ENCODE results near the gene CDH4. TPM values are rescaled to one million over a fixed set of nuclear protein-coding genes. Genes with fewer than 3 reads are reported as not detected.

CDH4 gene
- total RNA-seq, 1 donor from 2014 or later, result 2.9 TPM

DNA sequence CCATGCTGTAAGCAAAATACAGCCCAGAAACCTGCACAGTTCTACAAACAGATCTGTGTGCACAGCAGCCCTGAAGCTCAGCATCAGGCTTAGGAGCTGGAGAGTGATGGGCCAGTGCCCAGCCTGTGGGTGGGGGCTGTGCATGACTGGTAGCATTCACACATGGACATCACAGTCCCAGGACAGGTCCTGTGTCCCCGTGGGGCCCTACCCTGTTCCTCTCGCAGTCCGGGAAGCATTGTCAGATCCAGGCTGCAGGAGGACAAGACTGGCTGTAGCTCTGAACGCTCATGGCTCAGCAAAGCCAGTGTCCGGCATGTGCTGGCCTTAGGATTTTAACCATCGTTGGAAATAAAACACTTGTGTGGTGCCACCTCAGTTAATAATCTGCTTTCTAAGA lies 234.1 kb downstream of the CDH4 start:
- H3K27me3 ChIP-seq, result no peaks in the 10 kb centered on the region
- H3K9me3 ChIP-seq (ENCODE audit: low read depth), result no peaks in the 10 kb centered on the region

DNA sequence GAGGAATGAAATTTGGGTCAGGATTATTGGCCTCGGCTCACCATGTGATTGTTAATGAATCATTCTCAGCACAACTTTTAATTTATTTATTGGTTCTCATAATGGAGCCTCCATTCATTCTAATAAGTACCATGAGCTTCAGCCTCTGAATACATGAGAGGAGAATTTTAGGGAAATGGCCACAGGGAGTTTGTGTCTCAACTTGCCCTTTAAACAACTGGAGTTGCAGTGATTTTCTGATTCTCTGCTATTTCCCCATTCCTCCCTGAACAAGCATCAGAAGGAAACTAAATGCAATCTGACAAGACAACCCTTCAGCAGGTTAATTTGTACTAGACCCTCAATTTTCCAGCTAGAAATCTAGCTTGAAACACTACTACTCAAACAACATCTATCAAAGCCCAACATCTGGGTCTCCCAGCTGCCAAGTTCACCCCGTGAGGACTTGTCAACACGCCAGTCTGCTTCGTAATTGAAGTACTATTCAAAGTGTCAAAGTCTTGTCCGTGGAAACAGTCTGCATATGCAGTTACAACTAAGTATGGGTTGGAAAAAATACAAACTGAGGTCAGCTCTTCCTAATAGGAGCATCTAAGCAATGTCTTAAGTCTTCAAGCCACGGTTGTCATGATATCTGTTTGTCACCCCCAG lies 235.4 kb downstream of the CDH4 start:
- no peaks in the 10 kb centered on the region for H3K27me3 ChIP-seq
- H3K4me3 Mint-ChIP-seq, result no peak overlapping the region
- H3K4me1 Mint-ChIP-seq, result peaks cover 22% of the 10 kb centered on the region
- no peaks in the 10 kb centered on the region for H3K36me3 Mint-ChIP-seq
- no peak overlapping the region for H3K4me3 ChIP-seq
- no peaks in the 10 kb centered on the region for H3K9me3 ChIP-seq (ENCODE audit: low read depth)
- DNase-seq (ENCODE audit: low spot score), result no peak
- H3K27me3 Mint-ChIP-seq (ENCODE audit: insufficient read depth, low read depth), result peaks cover 2% of the 10 kb centered on the region
- no peaks in the 10 kb centered on the region for H4K20me1 ChIP-seq (ENCODE audit: low read depth)
- H3K4me2 ChIP-seq, result no peak overlapping the region
- TF ChIP-seq, protein P1, sequence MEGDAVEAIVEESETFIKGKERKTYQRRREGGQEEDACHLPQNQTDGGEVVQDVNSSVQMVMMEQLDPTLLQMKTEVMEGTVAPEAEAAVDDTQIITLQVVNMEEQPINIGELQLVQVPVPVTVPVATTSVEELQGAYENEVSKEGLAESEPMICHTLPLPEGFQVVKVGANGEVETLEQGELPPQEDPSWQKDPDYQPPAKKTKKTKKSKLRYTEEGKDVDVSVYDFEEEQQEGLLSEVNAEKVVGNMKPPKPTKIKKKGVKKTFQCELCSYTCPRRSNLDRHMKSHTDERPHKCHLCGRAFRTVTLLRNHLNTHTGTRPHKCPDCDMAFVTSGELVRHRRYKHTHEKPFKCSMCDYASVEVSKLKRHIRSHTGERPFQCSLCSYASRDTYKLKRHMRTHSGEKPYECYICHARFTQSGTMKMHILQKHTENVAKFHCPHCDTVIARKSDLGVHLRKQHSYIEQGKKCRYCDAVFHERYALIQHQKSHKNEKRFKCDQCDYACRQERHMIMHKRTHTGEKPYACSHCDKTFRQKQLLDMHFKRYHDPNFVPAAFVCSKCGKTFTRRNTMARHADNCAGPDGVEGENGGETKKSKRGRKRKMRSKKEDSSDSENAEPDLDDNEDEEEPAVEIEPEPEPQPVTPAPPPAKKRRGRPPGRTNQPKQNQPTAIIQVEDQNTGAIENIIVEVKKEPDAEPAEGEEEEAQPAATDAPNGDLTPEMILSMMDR (IDR thresholded peaks at IDR 0.05), result no peak
- TF ChIP-seq EZH2 (IDR thresholded peaks at IDR 0.05) (no peak), EZH2phosphoT487 (IDR thresholded peaks at IDR 0.05) (no peak)
- H2AFZ ChIP-seq (replicated peaks), result no peak overlapping the region
- H3K27ac ChIP-seq, result no peak overlapping the region
- no peaks in the 10 kb centered on the region for H3K79me2 ChIP-seq (ENCODE audit: low read depth)
- H3K9ac ChIP-seq, result no peak overlapping the region
- H3F3A ChIP-seq (ENCODE audit: low read depth), result no peaks in the 10 kb centered on the region
- H3K4me1 ChIP-seq, result peaks cover 10% of the 10 kb centered on the region
- no peak overlapping the region for H3K27ac Mint-ChIP-seq
- no peaks in the 10 kb centered on the region for H3K9me3 Mint-ChIP-seq
- no peaks in the 10 kb centered on the region for H3K36me3 ChIP-seq

More for the DNA sequence above, 234.1 kb downstream of the CDH4 start:
- H3K36me3 ChIP-seq, result no peaks in the 10 kb centered on the region
- peaks cover 2% of the 10 kb centered on the region for H3K27me3 Mint-ChIP-seq (ENCODE audit: insufficient read depth, low read depth)
- H3K27ac ChIP-seq, result no peak overlapping the region
- H3F3A ChIP-seq (ENCODE audit: low read depth), result no peaks in the 10 kb centered on the region
- H3K4me1 Mint-ChIP-seq, result peaks cover 22% of the 10 kb centered on the region
- H3K36me3 Mint-ChIP-seq, result no peaks in the 10 kb centered on the region
- no peak overlapping the region for H2AFZ ChIP-seq (replicated peaks)
- no peaks in the 10 kb centered on the region for H3K9me3 Mint-ChIP-seq
- TF ChIP-seq EZH2phosphoT487 (IDR thresholded peaks at IDR 0.05) (no peak), EZH2 (IDR thresholded peaks at IDR 0.05) (no peak)
- TF ChIP-seq, protein P1 (IDR thresholded peaks at IDR 0.05), result no peak
- no peak for DNase-seq (ENCODE audit: low spot score)
- H3K4me3 Mint-ChIP-seq, result no peak overlapping the region
- no peak overlapping the region for H3K4me2 ChIP-seq
- no peaks in the 10 kb centered on the region for H4K20me1 ChIP-seq (ENCODE audit: low read depth)
- H3K27ac Mint-ChIP-seq, result no peak overlapping the region
- H3K4me1 ChIP-seq, result peaks cover 10% of the 10 kb centered on the region
- H3K79me2 ChIP-seq (ENCODE audit: low read depth), result no peaks in the 10 kb centered on the region
- no peak overlapping the region for H3K4me3 ChIP-seq
- H3K9ac ChIP-seq, result no peak overlapping the region

DNA sequence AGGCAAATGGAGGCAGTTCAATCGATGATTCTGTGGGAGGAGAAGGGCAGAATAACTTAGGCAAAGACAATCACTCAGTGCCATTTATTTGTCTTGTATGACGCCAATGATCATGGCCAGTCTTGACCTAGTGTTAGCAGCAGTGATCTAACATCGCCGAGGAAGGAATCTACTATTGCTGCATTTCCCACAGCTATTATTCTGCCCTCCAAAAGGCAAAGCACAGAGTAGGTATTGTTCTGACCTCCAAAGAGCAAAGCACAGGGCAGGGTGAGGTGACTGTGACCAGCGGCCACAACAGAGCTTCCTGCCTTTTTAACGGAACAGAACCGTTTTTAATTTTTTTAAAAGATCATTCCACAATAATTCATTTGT lies 235.9 kb downstream of the CDH4 start:
- no peaks in the 10 kb centered on the region for H3K79me2 ChIP-seq (ENCODE audit: low read depth)
- H3F3A ChIP-seq (ENCODE audit: low read depth), result no peaks in the 10 kb centered on the region
- no peaks in the 10 kb centered on the region for H3K36me3 ChIP-seq
- no peak overlapping the region for H2AFZ ChIP-seq (replicated peaks)
- H3K4me1 ChIP-seq, result peaks cover 10% of the 10 kb centered on the region
- no peaks in the 10 kb centered on the region for H3K27me3 ChIP-seq
- no peak for DNase-seq (ENCODE audit: low spot score)
- H3K9me3 ChIP-seq (ENCODE audit: low read depth), result no peaks in the 10 kb centered on the region
- no peak overlapping the region for H3K27ac ChIP-seq
- no peak overlapping the region for H3K9ac ChIP-seq
- no peak overlapping the region for H3K4me3 ChIP-seq
- TF ChIP-seq EZH2 (IDR thresholded peaks at IDR 0.05), result no peak
- TF ChIP-seq EZH2phosphoT487 (IDR thresholded peaks at IDR 0.05), result no peak
- TF ChIP-seq, protein P1 (IDR thresholded peaks at IDR 0.05), result no peak
- Mint-ChIP-seq H3K27ac (no peak overlapping the region), H3K9me3 (no peaks in the 10 kb centered on the region), H3K27me3 (ENCODE audit: insufficient read depth, low read depth) (peaks cover 2% of the 10 kb centered on the region), H3K36me3 (no peaks in the 10 kb centered on the region), H3K4me3 (no peak overlapping the region), H3K4me1 (peaks cover 22% of the 10 kb centered on the region)
- H3K4me2 ChIP-seq, result no peak overlapping the region
- no peaks in the 10 kb centered on the region for H4K20me1 ChIP-seq (ENCODE audit: low read depth)

Measured in neural progenitor cell (in vitro differentiated cells).